Fibroblast of the aortic adventitia (primary cell): ENCODE results near the gene BRINP1. TPM values are rescaled to one million over a fixed set of nuclear protein-coding genes. Genes with fewer than 3 reads are reported as not detected.

Experiments used
- DNase-seq: peaks from one replicate; pipeline ENCODE4 v3.0.0-alpha.2; 2010; ENCODE audit warnings: low read depth
- H3K4me3 ChIP-seq: 2 replicates; pipeline ENCODE4 v1.5.1; 2011; ENCODE audit warnings: low read depth, mild to moderate bottlenecking, control low read depth, low read length, moderate library complexity
- total RNA-seq: library from RNA; depleted of rRNA; stranded (reverse); fragments of >200 nt; gene quantifications from 2 replicates; pipeline ENCODE4 v1.2.3, GENCODE V29; 2012; ENCODE audit warnings: low replicate concordance
- TF ChIP-seq, protein P1 (sequence below): IDR thresholded peaks from 2 replicates; pipeline ENCODE4 v1.5.1; 2011; ENCODE audit warnings: mild to moderate bottlenecking, low read length, control low read depth, inconsistent platforms; ENCODE audit not compliant: insufficient read depth

The BRINP1 gene
- total RNA-seq, 1 donor, result 5.8 TPM

DNA sequence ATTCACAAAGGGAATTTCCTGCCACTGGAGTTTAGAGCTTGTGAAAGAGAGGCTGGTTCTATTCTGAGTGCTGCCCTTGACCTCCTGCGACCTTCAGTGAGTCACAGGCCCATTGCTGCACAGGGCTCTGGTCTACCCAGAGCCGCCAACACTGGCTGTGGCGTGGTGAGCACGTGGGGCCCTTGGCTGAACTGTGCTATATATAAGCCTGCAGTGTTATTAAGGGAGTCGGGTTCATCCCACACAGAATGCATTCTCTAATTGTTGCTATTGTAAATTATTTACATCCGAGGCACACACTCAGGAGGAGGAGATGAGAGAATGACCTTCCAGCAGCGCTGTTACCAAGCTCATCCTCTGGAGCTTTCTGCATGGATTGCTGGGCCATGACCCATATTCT, 47.1 kb downstream of the BRINP1 start:
- TF ChIP-seq, protein P1, sequence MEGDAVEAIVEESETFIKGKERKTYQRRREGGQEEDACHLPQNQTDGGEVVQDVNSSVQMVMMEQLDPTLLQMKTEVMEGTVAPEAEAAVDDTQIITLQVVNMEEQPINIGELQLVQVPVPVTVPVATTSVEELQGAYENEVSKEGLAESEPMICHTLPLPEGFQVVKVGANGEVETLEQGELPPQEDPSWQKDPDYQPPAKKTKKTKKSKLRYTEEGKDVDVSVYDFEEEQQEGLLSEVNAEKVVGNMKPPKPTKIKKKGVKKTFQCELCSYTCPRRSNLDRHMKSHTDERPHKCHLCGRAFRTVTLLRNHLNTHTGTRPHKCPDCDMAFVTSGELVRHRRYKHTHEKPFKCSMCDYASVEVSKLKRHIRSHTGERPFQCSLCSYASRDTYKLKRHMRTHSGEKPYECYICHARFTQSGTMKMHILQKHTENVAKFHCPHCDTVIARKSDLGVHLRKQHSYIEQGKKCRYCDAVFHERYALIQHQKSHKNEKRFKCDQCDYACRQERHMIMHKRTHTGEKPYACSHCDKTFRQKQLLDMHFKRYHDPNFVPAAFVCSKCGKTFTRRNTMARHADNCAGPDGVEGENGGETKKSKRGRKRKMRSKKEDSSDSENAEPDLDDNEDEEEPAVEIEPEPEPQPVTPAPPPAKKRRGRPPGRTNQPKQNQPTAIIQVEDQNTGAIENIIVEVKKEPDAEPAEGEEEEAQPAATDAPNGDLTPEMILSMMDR, result no peak
- no peak overlapping the region for H3K4me3 ChIP-seq
- DNase-seq, result no peak

DNA sequence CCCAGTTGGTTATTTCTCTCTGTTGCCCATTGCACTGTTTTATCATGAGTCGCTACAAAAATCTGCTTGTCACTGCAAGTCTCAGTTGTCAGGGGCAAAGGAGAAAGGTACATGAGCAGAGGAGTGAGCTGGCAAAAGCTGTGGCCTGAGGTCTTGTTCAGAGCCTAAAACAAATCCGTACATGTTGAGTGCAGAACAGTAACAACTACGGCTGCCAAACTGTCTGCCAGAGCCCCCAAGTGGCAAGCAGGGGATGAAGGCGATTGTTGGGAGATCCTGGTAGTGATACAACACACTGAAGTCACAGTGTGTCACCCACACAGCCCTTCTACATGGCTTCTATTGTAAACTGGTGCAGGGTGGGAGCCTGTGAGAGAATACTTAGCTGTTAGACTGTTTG, 50.9 kb downstream of the BRINP1 start:
- TF ChIP-seq, protein P1, result no peak
- no peak overlapping the region for H3K4me3 ChIP-seq
- no peak for DNase-seq

DNA sequence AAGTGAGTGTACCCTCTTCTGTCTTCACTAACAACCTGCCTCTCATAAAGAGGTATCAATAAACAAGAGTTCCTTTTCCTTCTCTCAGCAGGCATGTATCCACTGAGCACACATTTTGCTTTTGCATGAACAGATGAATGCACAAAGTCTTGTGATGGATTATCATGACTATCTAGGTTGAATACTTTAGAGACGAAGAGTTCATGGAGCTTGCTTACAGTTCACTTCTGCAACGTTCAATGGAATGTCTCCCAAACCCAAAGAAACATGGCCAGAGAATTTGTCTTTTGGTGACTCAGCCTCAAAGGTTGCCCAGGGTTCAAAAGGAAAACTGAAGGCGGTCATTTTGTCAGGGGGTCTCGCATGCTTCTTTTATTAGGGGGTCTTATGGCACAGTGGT, 55.4 kb downstream of the BRINP1 start:
- TF ChIP-seq, protein P1, result no peak
- no peak overlapping the region for H3K4me3 ChIP-seq
- no peak for DNase-seq

- TF ChIP-seq, protein P1, result no peak
Observed at GRCh38 chr9:119310741-119311140, 58.5 kb downstream of the BRINP1 start.

GRCh38 chr9:119307471-119307870, 61.8 kb downstream of the BRINP1 start:
- H3K4me3 ChIP-seq, result no peak overlapping the region
- TF ChIP-seq, protein P1, result no peak
- DNase-seq, result no peak

More at GRCh38 chr9:119310741-119311140, 58.5 kb downstream of the BRINP1 start:
- DNase-seq, result no peak
- no peak overlapping the region for H3K4me3 ChIP-seq

GRCh38 chr9:119304555-119304954, 64.7 kb downstream of the BRINP1 start:
- TF ChIP-seq, protein P1, result no peak
- no peak for DNase-seq
- no peak overlapping the region for H3K4me3 ChIP-seq

DNA sequence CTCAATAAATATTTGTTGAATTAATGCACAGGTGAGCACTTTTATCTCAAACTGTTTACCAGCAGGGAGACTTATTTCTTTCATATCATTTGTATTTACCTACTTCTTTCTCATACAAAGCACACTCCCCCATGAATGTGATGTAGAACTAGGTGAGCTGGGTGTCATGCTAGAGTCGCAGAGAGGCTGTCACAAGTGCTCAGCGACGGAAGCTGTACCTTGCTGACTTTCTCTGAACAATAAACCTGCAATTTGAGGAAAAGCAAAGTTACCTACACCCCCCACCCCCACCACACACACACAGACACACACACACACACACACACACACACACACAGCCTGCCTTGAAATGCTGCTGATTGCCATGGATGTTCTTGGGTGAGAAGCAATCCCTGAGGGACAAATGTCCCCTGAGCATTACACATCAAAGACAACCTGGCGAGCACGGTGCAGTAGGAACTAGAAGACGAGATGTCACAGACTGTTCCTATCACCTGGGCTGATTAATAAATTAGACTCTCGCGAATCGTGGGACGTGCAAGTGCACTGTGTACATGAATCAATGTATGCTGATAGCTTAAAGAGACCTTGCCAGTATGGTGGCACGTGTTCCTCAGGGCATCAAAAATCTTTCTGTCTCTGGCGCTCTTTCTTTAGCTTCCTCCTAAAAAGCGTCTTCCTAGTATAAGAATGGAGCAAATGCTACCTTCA, 66.1 kb downstream of the BRINP1 start:
- peak; percentile 2 for DNase-seq
- TF ChIP-seq, protein P1, result no peak
- no peak overlapping the region for H3K4me3 ChIP-seq
